ENCODE data around the gene UBE2L5.
"Not testable (repeated sequence)": the region's sequence is repeated elsewhere in the genome, so short reads cannot be mapped to it uniquely, and the experiment has no call there.

Gene UBE2L5

DNA sequence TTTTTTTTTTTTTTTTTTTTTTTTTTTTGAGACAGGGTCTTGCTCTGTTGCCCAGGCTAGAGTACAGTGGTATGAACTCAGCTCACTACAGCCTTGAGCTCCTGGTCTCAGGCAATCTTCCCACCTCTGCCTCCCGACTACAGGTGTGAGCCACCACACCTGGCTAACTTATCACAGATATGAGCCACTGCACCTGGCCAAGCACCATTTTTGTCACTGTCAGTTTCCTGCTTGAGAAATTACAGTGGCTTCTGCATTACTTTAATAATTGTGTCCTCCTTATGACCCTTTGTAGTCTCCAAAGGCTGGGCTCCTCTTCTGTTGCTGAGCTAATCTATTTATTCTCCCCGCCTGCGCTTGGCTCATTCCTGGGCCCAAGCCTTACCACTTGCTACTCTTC is 16.0 kb downstream of the UBE2L5 start:
- no peak overlapping the region for H3K4me3 ChIP-seq (ENCODE audit: control insufficient read depth, low read depth, low read length)
- TF ChIP-seq, protein P1, sequence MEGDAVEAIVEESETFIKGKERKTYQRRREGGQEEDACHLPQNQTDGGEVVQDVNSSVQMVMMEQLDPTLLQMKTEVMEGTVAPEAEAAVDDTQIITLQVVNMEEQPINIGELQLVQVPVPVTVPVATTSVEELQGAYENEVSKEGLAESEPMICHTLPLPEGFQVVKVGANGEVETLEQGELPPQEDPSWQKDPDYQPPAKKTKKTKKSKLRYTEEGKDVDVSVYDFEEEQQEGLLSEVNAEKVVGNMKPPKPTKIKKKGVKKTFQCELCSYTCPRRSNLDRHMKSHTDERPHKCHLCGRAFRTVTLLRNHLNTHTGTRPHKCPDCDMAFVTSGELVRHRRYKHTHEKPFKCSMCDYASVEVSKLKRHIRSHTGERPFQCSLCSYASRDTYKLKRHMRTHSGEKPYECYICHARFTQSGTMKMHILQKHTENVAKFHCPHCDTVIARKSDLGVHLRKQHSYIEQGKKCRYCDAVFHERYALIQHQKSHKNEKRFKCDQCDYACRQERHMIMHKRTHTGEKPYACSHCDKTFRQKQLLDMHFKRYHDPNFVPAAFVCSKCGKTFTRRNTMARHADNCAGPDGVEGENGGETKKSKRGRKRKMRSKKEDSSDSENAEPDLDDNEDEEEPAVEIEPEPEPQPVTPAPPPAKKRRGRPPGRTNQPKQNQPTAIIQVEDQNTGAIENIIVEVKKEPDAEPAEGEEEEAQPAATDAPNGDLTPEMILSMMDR (IDR thresholded peaks at IDR 0.05; ENCODE audit: control insufficient read depth, insufficient read depth, low read depth, low read length, missing control alignments): no peak
- DNase-seq (ENCODE audit: low read depth): no peak

DNA sequence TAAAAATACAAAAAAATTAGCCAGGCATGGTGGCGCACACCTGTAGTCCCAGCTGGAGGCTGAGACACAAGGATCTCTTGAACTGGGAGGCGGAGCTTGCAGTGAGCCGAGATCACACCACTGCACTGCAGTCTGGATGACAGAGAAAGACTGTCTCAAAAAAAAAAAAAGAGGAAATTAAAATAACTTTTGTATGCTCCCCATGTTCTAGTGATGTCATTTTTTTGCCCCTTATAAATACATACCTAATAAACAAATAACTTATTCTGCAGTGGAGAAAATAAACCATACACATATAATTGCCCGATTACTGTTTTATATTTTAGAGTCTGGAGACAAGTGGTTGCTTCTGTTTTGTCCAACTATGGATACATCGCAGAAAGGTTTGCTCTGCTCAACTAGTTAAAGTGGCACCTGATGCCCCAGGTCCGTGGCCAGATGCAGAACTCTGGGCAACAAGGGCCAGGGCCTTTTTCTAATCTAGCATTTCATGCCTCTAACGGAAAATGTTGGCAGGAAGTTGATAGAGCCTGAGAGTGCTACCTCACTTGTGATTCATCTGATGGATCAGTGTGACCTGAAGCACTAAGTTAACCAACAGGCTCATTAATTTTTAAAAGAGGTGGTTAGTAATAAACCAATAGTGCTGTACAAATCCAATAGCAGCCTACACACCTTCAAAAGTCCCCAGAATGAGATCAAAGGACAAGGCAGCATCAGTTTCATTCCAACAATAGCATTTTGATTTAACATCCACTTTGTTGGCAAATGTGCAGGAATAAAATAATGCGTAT is 18.8 kb downstream of the UBE2L5 start:
- TF ChIP-seq, protein P1 (IDR thresholded peaks at IDR 0.05; ENCODE audit: control insufficient read depth, insufficient read depth, low read depth, low read length, missing control alignments): no peak
- DNase-seq (ENCODE audit: low read depth): no peak
- no peak overlapping the region for H3K4me3 ChIP-seq (ENCODE audit: control insufficient read depth, low read depth, low read length)

DNA sequence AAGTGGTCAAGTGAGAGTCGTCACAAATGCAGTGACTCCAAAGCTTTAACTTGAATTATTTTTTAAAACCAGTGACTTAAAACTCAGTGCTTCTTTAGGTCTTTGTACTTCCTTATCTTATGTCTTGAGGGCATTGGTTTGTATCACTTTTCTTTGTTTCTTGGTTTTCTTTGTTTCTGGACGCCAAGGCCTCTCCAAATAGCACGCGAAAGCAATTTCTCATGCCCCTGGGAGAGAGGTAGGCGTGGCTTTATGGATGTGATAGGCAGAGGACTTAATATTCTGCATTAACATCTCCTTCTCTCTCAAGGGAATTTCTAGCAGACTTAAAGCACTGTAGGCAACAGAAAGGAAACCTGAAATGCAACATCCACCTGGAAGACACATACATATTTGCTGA is 20.6 kb downstream of the UBE2L5 start:
- no peak for DNase-seq (ENCODE audit: low read depth)
- TF ChIP-seq, protein P1 (IDR thresholded peaks at IDR 0.05; ENCODE audit: control insufficient read depth, insufficient read depth, low read depth, low read length, missing control alignments): no peak
- H3K4me3 ChIP-seq (ENCODE audit: control insufficient read depth, low read depth, low read length): no peak overlapping the region

DNA sequence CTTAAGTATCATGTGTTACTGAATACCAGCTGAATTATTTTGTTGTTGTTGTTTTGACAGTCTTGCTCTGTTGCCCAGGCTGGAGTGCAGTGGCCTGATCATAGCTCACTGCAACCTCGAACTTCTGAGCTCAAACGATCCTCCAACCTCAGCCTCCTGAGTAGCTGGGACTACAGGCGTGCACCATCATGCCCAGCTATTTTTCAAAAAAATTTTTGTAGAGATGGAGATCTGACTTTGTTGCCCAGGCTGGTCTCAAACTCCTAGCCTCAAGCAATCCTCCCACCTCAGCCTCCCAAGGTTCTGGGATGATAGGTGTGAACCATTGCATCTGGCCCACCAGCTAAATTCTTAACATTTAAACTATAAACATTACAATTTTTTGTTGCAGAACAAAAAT is 21.2 kb downstream of the UBE2L5 start:
- not testable (repeated sequence) for H3K4me3 ChIP-seq (ENCODE audit: control insufficient read depth, low read depth, low read length); DNase-seq (ENCODE audit: low read depth)

DNA sequence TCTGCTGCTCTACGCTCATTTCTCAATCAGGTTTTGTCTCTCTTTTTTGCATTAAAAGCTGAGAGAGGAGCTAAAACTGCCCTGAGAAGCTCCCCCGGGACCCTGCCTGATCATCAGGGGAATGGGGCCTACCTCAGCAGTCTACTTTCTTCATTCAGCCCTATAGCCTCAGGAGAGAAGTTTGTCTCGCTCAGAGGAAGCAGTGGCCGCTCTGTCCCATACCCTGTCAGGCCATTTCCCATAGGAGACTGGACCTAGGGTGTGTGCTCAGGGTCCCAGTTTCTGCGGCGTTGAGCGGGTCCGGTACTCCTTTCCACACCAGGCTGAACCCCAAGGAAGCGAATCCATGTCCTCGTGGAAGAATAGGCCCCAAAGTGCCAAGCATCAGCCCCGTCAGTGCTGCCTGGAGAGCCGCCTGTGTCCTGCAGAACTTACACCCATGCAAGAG is 21.7 kb downstream of the UBE2L5 start:
- no peak for DNase-seq (ENCODE audit: low read depth)
- TF ChIP-seq, protein P1 (IDR thresholded peaks at IDR 0.05; ENCODE audit: control insufficient read depth, insufficient read depth, low read depth, low read length, missing control alignments): no peak

DNA sequence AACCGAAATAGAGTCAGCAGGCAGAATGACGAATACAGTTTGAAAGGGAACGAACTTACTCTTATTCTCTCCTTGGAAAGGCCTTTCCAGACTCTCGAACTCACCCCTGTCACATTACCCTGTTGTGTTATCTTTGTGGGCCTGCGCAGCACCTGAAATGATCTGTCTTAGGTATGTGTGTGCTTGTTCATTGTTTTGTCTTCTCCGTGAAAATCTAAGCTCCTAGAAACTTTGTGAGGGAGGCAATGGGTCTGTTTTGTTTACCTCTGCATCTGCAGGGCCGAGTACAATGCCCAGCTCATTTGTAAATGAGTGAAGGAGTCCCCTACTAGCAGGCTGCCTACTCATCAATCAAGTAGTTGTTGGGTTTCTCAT is 23.8 kb downstream of the UBE2L5 start:
- DNase-seq (ENCODE audit: low read depth): no peak
- no peak overlapping the region for H3K4me3 ChIP-seq (ENCODE audit: control insufficient read depth, low read depth, low read length)
- TF ChIP-seq, protein P1 (IDR thresholded peaks at IDR 0.05; ENCODE audit: control insufficient read depth, insufficient read depth, low read depth, low read length, missing control alignments): no peak

More for the DNA sequence above, 21.7 kb downstream of the UBE2L5 start:
- no peak overlapping the region for H3K4me3 ChIP-seq (ENCODE audit: control insufficient read depth, low read depth, low read length)

DNA sequence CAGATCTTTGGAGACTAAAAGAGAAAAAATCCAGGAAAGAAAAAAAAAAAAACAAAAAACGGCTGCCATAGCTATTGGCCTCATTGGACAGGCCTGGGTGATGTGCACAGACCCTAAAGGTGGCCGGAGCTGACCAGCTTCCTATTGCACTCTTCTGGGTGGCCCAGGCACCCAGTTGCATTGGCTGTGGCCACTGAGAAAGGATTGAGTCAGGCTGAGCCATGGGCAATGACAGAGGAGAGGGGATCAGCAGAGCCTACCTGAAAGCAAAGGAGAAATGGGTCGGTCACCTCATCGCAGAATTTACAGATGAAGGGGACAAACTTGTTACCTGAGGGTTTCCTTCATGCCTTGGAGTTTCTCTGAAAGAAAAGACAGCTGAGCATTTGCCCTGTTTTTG is 26.1 kb downstream of the UBE2L5 start:
- TF ChIP-seq, protein P1 (IDR thresholded peaks at IDR 0.05; ENCODE audit: control insufficient read depth, insufficient read depth, low read depth, low read length, missing control alignments): no peak
- H3K4me3 ChIP-seq (ENCODE audit: control insufficient read depth, low read depth, low read length): no peak overlapping the region
- no peak for DNase-seq (ENCODE audit: low read depth)
